ENCODE measurements around the gene S100A5.

The S100A5 gene

GRCh38 chr1:153507926-153508583 lies 32.7 kb downstream of the S100A5 start:
- DNase-seq (ENCODE audit: low spot score): no peak

DNA sequence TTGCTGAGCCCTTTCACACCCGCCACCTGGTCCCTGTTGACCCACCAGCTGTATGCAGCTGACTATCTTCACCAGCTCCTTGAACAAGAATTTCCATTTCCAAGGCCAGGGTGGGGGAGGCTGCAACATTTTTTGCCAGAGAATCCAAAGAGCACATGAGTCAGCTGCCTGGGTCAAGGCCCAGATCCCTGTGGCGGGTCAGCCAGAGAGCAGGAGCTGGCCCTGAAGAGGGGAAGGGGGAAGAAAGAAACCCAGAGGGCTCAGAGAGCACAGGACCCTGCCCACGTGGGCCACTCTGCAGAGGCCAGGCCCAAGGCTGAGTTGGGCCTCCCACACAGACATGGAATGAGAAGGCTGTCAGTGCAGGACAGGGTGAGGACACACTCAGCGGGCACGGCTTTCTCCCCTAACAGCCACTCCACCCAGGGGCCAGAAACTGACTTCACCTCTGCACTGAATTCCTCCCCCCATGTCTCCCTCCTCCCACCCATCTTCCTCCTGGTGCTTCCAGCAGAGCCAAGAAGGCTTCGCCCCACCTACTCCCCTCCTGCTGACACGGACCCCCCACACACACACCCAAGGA lies 33.8 kb downstream of the S100A5 start:
- DNase-seq (ENCODE audit: low spot score): no peak

GRCh38 chr1:153506386-153506785 lies 34.3 kb downstream of the S100A5 start:
- no peak for DNase-seq (ENCODE audit: low spot score)

DNA sequence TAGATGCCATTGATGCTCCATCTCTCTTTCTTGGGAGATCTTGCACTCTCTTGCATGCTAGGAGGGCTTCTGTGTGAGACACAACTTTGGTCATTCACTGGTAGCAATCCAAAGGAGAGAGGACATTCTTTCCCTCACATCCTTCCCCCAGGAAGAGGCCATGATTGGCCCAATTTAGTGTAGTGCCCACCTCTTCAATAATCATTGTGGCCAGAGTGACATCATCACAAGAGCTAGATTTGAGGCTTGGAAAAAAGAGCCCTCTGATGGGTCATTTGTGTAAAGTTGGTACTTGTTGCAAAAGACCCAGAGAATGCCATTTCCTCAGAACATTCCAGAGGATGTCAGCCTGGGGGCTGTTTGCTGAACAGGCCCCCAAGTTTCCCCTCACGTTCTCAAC lies 35.2 kb downstream of the S100A5 start:
- DNase-seq (ENCODE audit: low spot score): no peak

GRCh38 chr1:153503766-153504165 lies 37.0 kb downstream of the S100A5 start:
- no peak for DNase-seq (ENCODE audit: low spot score)

GRCh38 chr1:153498746-153499145 lies 42.0 kb downstream of the S100A5 start:
- no peak for DNase-seq (ENCODE audit: low spot score)

DNA sequence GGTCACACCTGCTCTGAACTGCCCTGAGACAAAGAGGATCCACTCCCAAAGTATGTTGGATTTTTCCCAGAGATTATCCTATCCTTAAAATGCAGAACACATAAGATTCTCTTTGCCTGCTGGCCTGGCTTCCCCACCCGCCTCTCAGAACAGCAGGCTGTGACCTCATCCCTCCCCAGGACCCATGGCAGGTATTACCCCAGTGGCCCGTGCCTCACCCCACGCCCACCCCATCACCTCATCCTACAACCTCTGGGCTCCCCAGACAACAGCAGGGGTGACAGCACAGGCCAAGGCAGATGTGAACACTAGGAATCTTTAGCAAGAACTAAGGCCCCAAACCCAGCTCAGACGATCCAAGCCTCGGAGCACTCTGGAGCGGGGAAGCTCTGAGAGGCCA lies 45.2 kb downstream of the S100A5 start:
- DNase-seq (ENCODE audit: low spot score): no peak

DNA sequence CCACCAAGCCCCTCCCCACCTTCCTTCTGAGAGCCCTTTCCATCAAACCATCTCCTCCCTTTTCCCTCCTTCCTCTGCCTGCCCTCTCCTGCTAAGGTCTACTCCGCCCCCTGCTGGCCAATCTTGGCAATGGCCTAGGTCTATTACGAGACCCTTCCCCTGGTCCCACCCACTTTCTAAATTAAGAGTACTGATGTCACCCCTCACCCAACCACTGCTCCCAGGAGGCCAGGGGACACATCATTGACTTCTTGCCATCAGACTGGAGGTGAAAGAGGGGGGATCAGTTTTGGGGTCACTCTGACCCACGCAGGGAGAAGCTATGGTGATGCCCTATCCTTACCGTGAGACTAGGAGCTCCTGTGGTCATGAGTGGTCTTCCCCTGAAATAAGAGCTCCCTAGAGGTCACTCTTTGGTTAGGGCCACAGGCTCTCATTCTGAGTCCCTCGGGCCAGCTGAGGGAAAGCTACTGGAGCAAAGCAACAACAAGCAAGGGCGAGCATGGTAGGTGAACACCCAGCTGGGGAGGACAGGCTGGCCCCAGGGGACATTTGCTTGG lies 45.7 kb downstream of the S100A5 start:
- DNase-seq (ENCODE audit: low spot score): no peak

GRCh38 chr1:153493343-153493960 lies 47.3 kb downstream of the S100A5 start:
- DNase-seq (ENCODE audit: low spot score): no peak

DNA sequence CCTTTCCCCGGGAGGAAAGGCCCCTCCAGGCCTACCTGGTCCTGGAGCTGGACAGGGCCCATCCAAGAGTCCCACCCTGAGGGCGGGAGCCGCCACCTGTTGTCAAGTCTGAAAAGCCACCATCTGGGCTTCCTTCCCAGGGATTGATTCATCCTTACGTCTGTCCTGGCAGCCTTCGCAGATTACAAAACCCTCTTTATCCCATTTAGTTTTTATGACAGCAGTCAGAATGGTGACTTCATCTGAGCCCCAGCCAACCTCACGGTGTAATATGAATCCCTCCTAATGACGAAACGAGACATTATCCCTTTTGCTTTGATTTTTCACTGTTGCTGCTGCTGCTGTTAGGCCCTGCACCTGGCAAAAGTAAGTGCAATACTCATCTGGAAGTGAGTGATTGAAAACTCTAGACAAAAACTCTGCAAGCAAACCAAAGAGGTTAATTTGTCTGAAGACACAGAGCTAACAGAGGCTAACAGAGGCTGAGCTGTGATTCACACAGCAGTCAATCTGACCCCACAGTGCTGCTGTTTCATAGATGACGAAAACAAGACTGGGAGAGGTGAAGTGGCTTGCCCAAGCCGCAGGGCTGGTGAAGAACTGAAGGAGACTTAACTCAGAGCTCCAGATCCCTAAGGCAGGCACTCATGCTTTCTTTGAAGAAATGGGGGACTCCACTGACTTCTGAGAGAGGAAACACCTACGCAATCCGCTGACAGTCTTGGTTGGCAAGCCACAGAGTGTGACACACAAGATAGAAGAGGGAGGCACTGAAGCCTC lies 50.3 kb downstream of the S100A5 start:
- DNase-seq (ENCODE audit: low spot score): peak; percentile 20

DNA sequence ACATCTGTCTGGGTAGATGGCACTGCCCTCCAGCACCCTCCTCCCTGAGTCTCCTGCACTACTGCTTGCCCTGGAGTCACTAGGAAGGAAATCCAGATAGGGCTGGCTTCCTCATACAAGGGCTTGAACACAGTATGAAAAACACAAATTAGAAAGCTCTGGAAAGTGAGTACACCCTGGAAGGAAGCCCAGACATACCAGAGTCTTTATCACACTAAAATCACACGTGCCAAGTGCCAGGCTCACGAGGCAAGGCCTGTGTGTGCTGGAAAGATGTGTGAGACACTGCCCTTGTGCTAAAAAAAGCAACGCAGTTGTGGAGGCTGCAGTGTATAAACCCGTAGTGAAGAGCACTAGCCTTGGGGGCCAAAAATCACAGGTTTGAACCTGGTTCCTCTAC lies 52.0 kb downstream of the S100A5 start:
- DNase-seq (ENCODE audit: low spot score): no peak

GRCh38 chr1:153487707-153488106 lies 53.0 kb downstream of the S100A5 start:
- no peak for DNase-seq (ENCODE audit: low spot score)
